CD14-positive monocyte (primary cell): Measurements from ENCODE around the gene EGFR. TPM values are rescaled to one million over a fixed set of nuclear protein-coding genes. Genes with fewer than 3 reads are reported as not detected.

Experiments used
- DNase-seq, 3 donors: peaks; one replicate each; pipeline ENCODE4 v3.0.0-alpha.2; 2011 to 2022
- H2AFZ ChIP-seq: 2 replicates; pipeline ENCODE4 v1.6.0; 2012; ENCODE audit warnings: mild to moderate bottlenecking, low read depth, low read length, inconsistent platforms; ENCODE audit not compliant: insufficient read depth, poor library complexity, severe bottlenecking
- H3K27ac ChIP-seq, 2 donors: 1 replicate in 1 of 2; 2 replicates in 1 of 2; pipeline ENCODE4 v1.5.1; 2012 to 2013; ENCODE audit warnings: low read length in 2 of 2, control low read depth in 1 of 2, inconsistent platforms in 1 of 2, low read depth in 1 of 2, mild to moderate bottlenecking in 1 of 2
- H3K27me3 ChIP-seq, 2 donors: one replicate each; pipeline versions ENCODE4 v1.6.0 to v1.6.1; 2011 to 2013; ENCODE audit warnings: low read length in 2 of 2; ENCODE audit not compliant: control insufficient read depth in 2 of 2, insufficient read depth in 2 of 2
- H3K36me3 ChIP-seq, 2 donors: replicated peaks in 1 of 2; 1 replicate in 1 of 2; 2 replicates in 1 of 2; pipeline versions ENCODE4 v1.5.1 to v1.6.1; 2012 to 2013; ENCODE audit warnings: low read length in 2 of 2, control low read depth in 1 of 2, inconsistent platforms in 1 of 2, mild to moderate bottlenecking in 1 of 2; ENCODE audit not compliant: insufficient read depth in 2 of 2, control insufficient read depth in 1 of 2
- H3K4me1 ChIP-seq, 2 donors: 1 replicate in 1 of 2; 2 replicates in 1 of 2; pipeline versions ENCODE4 v1.5.1 to v1.6.1; 2012 to 2013; ENCODE audit warnings: low read length in 2 of 2, control low read depth in 1 of 2, inconsistent platforms in 1 of 2, mild to moderate bottlenecking in 1 of 2, moderate library complexity in 1 of 2; ENCODE audit not compliant: insufficient read depth in 2 of 2, control insufficient read depth in 1 of 2
- H3K4me2 ChIP-seq: replicated peaks from 2 replicates; pipeline ENCODE3; 2012; ENCODE audit warnings: low read length, moderate library complexity, mild to moderate bottlenecking; ENCODE audit not compliant: poor library complexity, severe bottlenecking; ENCODE audit errors: extremely low read depth
- H3K4me3 ChIP-seq, 3 experiments: fragments of 200-600 bp in 1 of 3; sonication (generic) in 1 of 3; replicated peaks in 1 of 3; 1 replicate in 2 of 3; 2 replicates in 1 of 3; pipeline ENCODE4 v1.5.1; 2011 to 2013; ENCODE audit warnings: low read length in 3 of 3, mild to moderate bottlenecking in 3 of 3, control low read depth in 2 of 3, low read depth in 2 of 3, inconsistent platforms in 1 of 3, moderate library complexity in 1 of 3
- H3K79me2 ChIP-seq: 2 replicates; pipeline ENCODE4 v1.6.0; 2012; ENCODE audit warnings: mild to moderate bottlenecking, control low read depth, inconsistent platforms, low read length, moderate library complexity; ENCODE audit not compliant: insufficient read depth
- H3K9ac ChIP-seq: 2 replicates; pipeline ENCODE4 v1.6.0; 2017; ENCODE audit warnings: low read length, mild to moderate bottlenecking; ENCODE audit not compliant: insufficient read depth, poor library complexity, severe bottlenecking
- H3K9me3 ChIP-seq, 2 donors: replicated peaks in 1 of 2; 1 replicate in 1 of 2; 2 replicates in 1 of 2; pipeline versions ENCODE4 v1.5.1 to v1.6.1; 2012 to 2013; ENCODE audit warnings: low read length in 2 of 2, control low read depth in 1 of 2; ENCODE audit not compliant: control insufficient read depth in 1 of 2, insufficient read depth in 1 of 2
- H4K20me1 ChIP-seq: 2 replicates; pipeline ENCODE4 v1.6.0; 2012; ENCODE audit warnings: mild to moderate bottlenecking, low read length, control low read depth, moderate library complexity; ENCODE audit not compliant: insufficient read depth
- H3K27ac Mint-ChIP-seq, 7 donors: one replicate each; pipeline ENCODE4 v1.8.0; 2020; ENCODE audit warnings: mild to moderate bottlenecking in 7 of 7, mixed read lengths in 7 of 7, moderate library complexity in 6 of 7, inconsistent platforms in 2 of 7
- H3K27me3 Mint-ChIP-seq, 3 donors: one replicate each; pipeline ENCODE4 v1.8.0; 2021 to 2022; ENCODE audit warnings: low read depth in 3 of 3, mild to moderate bottlenecking in 3 of 3, mixed read lengths in 3 of 3, moderate library complexity in 3 of 3, inconsistent platforms in 1 of 3
- H3K36me3 Mint-ChIP-seq, 2 donors: one replicate each; pipeline ENCODE4 v1.8.0; 2020; ENCODE audit warnings: mixed read lengths in 2 of 2, inconsistent platforms in 1 of 2, mild to moderate bottlenecking in 1 of 2
- H3K4me1 Mint-ChIP-seq: one replicate; pipeline ENCODE4 v1.8.0; 2020; ENCODE audit warnings: mild to moderate bottlenecking, mixed read lengths
- H3K4me3 Mint-ChIP-seq, 2 donors: one replicate each; pipeline ENCODE4 v1.8.0; 2020; ENCODE audit warnings: mild to moderate bottlenecking in 2 of 2, mixed read lengths in 2 of 2, moderate library complexity in 1 of 2
- H3K9me3 Mint-ChIP-seq, 7 donors: one replicate each; pipeline ENCODE4 v1.8.0; 2020 to 2022; ENCODE audit warnings: mixed read lengths in 7 of 7, mild to moderate bottlenecking in 6 of 7, moderate library complexity in 6 of 7, inconsistent platforms in 2 of 7
- WGBS: methylation state at CpG from one replicate; pipeline ENCODE4 v1.1.5; 2013; ENCODE audit warnings: missing lambda C conversion rate; ENCODE audit not compliant: insufficient coverage; 5-methylcytosine and 5-hydroxymethylcytosine counted together
- intact Hi-C, 2 donors: fragments of 100-400 bp; cut with micrococcal nuclease; formaldehyde crosslinking; loops; one replicate each; pipeline versions ENCODE4 v1.15.0 to v1.15.1; 2023
- polyA plus RNA-seq, 3 donors: library from polyadenylated mRNA; depleted of rRNA in 1 of 3; unstranded in 2 of 3; stranded (reverse) in 1 of 3; fragments of 300-500 nt in 2 of 3; fragments of >200 nt in 1 of 3; fragmentation: Illumina TruSeq in 2 of 3; gene quantifications; 1 replicate in 2 of 3; 2 replicates in 1 of 3; pipeline ENCODE4 v1.2.3, GENCODE V29; 2012 to 2021
- TF ChIP-seq, protein P1 (sequence below): fragments of 200-600 bp; IDR thresholded peaks from one replicate; pipeline ENCODE4 v1.8.0; 2022; ENCODE audit warnings: antibody characterized with exemption, mild to moderate bottlenecking

The EGFR gene
- polyA plus RNA-seq, 3 donors = not detected

DNA sequence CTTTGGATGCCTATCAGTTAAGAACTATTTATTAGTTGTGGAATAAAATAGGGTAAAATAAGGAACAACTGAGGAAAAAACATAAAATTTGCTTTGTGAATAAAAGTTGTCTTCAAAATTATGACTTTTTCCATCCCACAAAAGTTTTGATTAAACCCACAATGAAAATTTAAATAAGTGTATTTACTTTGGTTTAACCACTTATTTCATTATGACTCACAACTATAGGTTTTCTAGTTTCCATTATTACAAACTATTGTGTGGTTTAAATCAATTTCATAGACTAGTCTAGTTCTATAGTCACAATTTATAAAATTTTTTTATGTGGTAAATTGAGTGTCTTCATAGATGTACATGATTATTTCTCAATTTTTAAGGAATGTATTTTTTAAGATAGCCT, 116.6 kb downstream of the EGFR start:
- Histone ChIP-seq H3K9ac (no peak overlapping the region), H3K4me1 (no peaks in the 10 kb centered on the region), H3K27ac (no peak overlapping the region), H3K36me3 (no peaks in the 10 kb centered on the region), H3K27me3 (no peaks in the 10 kb centered on the region), H3K79me2 (no peaks in the 10 kb centered on the region), H3K9me3 (no peaks in the 10 kb centered on the region), H4K20me1 (no peaks in the 10 kb centered on the region), H2AFZ (no peak overlapping the region), H3K4me3 (no peak overlapping the region), H3K4me2 (no peak overlapping the region)
- intact Hi-C loops = no loop called here
- TF ChIP-seq, protein P1, sequence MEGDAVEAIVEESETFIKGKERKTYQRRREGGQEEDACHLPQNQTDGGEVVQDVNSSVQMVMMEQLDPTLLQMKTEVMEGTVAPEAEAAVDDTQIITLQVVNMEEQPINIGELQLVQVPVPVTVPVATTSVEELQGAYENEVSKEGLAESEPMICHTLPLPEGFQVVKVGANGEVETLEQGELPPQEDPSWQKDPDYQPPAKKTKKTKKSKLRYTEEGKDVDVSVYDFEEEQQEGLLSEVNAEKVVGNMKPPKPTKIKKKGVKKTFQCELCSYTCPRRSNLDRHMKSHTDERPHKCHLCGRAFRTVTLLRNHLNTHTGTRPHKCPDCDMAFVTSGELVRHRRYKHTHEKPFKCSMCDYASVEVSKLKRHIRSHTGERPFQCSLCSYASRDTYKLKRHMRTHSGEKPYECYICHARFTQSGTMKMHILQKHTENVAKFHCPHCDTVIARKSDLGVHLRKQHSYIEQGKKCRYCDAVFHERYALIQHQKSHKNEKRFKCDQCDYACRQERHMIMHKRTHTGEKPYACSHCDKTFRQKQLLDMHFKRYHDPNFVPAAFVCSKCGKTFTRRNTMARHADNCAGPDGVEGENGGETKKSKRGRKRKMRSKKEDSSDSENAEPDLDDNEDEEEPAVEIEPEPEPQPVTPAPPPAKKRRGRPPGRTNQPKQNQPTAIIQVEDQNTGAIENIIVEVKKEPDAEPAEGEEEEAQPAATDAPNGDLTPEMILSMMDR = no peak
- Mint-ChIP-seq H3K4me1 (no peaks in the 10 kb centered on the region), H3K9me3 (peaks cover 2 to 9% (median 4%) of the 10 kb centered on the region in 7 donors), H3K27me3 (peaks cover 0 to 1% (median 0%) of the 10 kb centered on the region in 3 donors), H3K4me3 (no peak overlapping the region), H3K36me3 (no peaks in the 10 kb centered on the region), H3K27ac (no peak overlapping the region)
- DNase-seq = no peak

DNA sequence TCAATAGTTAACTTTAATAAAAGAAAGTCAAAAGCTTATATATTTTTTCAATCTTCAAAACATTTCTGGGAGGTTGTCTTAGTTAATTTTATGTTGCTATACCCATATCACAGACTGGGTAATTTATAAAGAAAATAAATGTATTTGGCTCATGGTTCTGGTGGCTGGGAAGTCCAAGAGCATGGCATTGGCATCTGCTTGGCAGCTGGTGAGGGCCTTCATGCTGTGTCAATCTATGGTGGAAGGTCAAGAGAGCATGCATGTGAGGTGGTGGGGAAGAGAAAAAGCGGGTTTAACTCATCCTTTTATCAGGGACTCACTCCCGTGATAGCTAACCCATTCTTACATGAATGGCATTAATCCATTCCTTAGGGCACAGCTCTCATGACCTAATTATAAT, 119.8 kb downstream of the EGFR start:
- no peak for DNase-seq
- Histone ChIP-seq H3K9ac (no peak overlapping the region), H3K4me3 (no peak overlapping the region), H2AFZ (no peak overlapping the region), H3K27me3 (no peaks in the 10 kb centered on the region), H3K4me2 (no peak overlapping the region), H3K36me3 (no peaks in the 10 kb centered on the region), H3K4me1 (no peaks in the 10 kb centered on the region), H3K79me2 (no peaks in the 10 kb centered on the region), H3K27ac (no peak overlapping the region), H4K20me1 (no peaks in the 10 kb centered on the region), H3K9me3 (no peaks in the 10 kb centered on the region)
- Mint-ChIP-seq H3K27me3 (no peaks in the 10 kb centered on the region), H3K4me3 (no peak overlapping the region), H3K9me3 (peaks cover 1 to 8% (median 4%) of the 10 kb centered on the region in 7 donors), H3K4me1 (no peaks in the 10 kb centered on the region), H3K36me3 (no peaks in the 10 kb centered on the region), H3K27ac (no peak overlapping the region)
- TF ChIP-seq, protein P1 = no peak
- intact Hi-C loops = no loop called here
- WGBS = no CpG with 5 or more reads among the region's 2 CpGs
